Ovary (tissue), 3 donors: ENCODE results near the gene RBM5.

Experiments
- CTCF ChIP-seq, 3 donors: fragments of 450-650 bp in 2 of 3; fragments of 200-600 bp in 1 of 3; IDR thresholded peaks; one replicate each; pipeline versions ENCODE4 v1.5.1 to v1.8.0; 2016 to 2022; ENCODE audit warnings: antibody characterized with exemption in 3 of 3, mild to moderate bottlenecking in 1 of 3
- EP300 ChIP-seq: sonication (generic); formaldehyde crosslinking; IDR thresholded peaks from one replicate; pipeline ENCODE4 v1.6.1; 2017; ENCODE audit warnings: antibody characterized with exemption
- POLR2A ChIP-seq: fragments of 450-650 bp; IDR thresholded peaks from one replicate; pipeline ENCODE4 v1.6.1; 2017; ENCODE audit warnings: antibody characterized with exemption, mild to moderate bottlenecking, moderate library complexity
- donor health status: DM: no; HTN: no; CAD: no.

- TF ChIP-seq CTCF (IDR thresholded peaks at IDR 0.05): no peak
- TF ChIP-seq POLR2A: no peak
- no peak for TF ChIP-seq EP300
Observed at GRCh38 chr3:50164481-50164880, 75.8 kb downstream of the RBM5 start.
